ENCODE measurements around the gene MAN2B2. TPM values are rescaled to one million over a fixed set of nuclear protein-coding genes. Genes with fewer than 3 reads are reported as not detected.

MAN2B2 gene
- total RNA-seq, 1 experiment from 2014 or later = 34.4 TPM

DNA sequence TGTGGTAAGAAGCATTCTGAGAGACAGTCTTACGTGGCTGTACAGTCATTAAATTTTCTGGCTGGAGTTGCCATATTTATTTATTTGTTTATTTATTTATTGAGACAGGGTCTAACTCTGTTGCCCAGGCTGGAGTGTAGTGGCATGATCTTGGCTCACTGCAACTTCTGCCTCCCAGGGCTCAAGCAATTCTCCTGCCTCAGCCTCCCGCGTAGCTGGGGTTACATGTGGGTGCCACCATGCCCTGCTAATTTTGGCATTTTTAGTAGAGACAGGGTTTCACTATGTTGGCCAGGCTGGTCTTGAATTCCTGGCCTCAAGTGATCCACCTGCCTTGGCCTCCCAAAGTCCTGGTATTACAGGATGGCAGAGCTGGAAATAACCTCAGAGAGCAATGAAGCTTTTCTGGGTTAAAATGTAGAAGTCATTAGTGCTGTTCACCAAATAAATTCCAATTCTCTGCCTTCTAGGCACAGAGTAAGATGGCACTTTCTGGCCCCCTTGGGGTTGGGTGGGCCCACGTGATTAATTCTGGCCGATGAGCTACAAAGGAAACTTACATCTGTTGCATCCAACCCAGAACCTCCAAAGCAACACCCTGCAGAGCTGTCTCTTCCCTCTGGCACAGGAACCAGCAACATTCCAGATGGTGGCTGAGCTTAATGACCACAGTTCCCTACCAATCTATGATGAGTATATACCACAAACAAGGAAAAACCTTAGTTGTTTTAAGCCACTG is 70.0 kb downstream of the MAN2B2 start:
- ChIA-PET CTCF (no interaction called here), POLR2A (no interaction called here)
- ATAC-seq (no peak), DNase-seq (ENCODE audit: low read depth, low spot score) (no peak)
- H3K27me3 ChIP-seq (ENCODE audit: control insufficient read depth, insufficient read depth, low read length) = no peaks in the 10 kb centered on the region
- H3K36me3 ChIP-seq (ENCODE audit: control insufficient read depth, insufficient read depth, low read length) = peaks cover 19% of the 10 kb centered on the region
- no peaks in the 10 kb centered on the region for H3K9me3 ChIP-seq (ENCODE audit: control insufficient read depth, insufficient read depth, low read depth, low read length)
- no peak overlapping the region for H3K27ac ChIP-seq (ENCODE audit: low read length)
- in situ Hi-C loops (cut with HindIII; ENCODE audit: low pct_unique_long_range_greater_than_20kb, low sequenced_read_pairs) (no loop called here), intact Hi-C loops (cut with micrococcal nuclease; ENCODE audit: unreplicated experiment) (no loop called here)
- H3K4me3 ChIP-seq (ENCODE audit: low read depth in 2 of 2, low read length in 2 of 2) = no peak overlapping the region
- TF ChIP-seq, protein P1, sequence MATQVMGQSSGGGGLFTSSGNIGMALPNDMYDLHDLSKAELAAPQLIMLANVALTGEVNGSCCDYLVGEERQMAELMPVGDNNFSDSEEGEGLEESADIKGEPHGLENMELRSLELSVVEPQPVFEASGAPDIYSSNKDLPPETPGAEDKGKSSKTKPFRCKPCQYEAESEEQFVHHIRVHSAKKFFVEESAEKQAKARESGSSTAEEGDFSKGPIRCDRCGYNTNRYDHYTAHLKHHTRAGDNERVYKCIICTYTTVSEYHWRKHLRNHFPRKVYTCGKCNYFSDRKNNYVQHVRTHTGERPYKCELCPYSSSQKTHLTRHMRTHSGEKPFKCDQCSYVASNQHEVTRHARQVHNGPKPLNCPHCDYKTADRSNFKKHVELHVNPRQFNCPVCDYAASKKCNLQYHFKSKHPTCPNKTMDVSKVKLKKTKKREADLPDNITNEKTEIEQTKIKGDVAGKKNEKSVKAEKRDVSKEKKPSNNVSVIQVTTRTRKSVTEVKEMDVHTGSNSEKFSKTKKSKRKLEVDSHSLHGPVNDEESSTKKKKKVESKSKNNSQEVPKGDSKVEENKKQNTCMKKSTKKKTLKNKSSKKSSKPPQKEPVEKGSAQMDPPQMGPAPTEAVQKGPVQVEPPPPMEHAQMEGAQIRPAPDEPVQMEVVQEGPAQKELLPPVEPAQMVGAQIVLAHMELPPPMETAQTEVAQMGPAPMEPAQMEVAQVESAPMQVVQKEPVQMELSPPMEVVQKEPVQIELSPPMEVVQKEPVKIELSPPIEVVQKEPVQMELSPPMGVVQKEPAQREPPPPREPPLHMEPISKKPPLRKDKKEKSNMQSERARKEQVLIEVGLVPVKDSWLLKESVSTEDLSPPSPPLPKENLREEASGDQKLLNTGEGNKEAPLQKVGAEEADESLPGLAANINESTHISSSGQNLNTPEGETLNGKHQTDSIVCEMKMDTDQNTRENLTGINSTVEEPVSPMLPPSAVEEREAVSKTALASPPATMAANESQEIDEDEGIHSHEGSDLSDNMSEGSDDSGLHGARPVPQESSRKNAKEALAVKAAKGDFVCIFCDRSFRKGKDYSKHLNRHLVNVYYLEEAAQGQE (IDR thresholded peaks at IDR 0.05; ENCODE audit: insufficient read depth in 1 of 2, low read depth in 2 of 2, low read length in 1 of 2) = no peak
- TF ChIP-seq TCF7L2 (IDR thresholded peaks at IDR 0.05; ENCODE audit: low read depth, low read length) = no peak
- TF ChIP-seq SIN3A (IDR thresholded peaks at IDR 0.05; ENCODE audit: borderline replicate concordance, insufficient read depth, low read depth, low read length) = no peak
- TF ChIP-seq, protein P2, sequence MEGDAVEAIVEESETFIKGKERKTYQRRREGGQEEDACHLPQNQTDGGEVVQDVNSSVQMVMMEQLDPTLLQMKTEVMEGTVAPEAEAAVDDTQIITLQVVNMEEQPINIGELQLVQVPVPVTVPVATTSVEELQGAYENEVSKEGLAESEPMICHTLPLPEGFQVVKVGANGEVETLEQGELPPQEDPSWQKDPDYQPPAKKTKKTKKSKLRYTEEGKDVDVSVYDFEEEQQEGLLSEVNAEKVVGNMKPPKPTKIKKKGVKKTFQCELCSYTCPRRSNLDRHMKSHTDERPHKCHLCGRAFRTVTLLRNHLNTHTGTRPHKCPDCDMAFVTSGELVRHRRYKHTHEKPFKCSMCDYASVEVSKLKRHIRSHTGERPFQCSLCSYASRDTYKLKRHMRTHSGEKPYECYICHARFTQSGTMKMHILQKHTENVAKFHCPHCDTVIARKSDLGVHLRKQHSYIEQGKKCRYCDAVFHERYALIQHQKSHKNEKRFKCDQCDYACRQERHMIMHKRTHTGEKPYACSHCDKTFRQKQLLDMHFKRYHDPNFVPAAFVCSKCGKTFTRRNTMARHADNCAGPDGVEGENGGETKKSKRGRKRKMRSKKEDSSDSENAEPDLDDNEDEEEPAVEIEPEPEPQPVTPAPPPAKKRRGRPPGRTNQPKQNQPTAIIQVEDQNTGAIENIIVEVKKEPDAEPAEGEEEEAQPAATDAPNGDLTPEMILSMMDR (IDR thresholded peaks at IDR 0.05) = no peak
- TF ChIP-seq POLR2AphosphoS5 (IDR thresholded peaks at IDR 0.05; ENCODE audit: low read depth, low read length) = no peak
- no TSS peak for BruUV-seq (replicated peaks)
- H3K4me1 ChIP-seq (ENCODE audit: control insufficient read depth, insufficient read depth, low read length) = peaks cover 7% of the 10 kb centered on the region

DNA sequence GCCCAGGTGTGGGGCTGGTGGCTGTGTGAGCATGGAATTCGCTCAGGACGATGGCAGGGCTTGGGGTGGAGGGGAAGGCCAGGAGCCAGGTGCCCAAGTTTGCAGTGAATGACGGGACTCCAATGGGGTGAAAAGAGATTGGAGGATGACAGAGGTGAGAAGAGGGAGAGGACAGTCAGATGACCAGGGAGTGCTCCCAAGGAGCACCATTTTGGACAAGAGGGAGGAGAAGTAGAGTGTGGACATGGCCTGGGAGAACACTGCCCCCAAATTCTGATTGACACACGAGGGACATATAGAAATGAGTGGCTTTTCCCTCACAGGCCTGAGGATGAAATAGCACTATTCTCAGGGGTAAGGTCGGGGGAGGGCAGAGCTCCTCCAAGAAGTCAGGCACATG is 72.2 kb downstream of the MAN2B2 start:
- intact Hi-C loops (cut with micrococcal nuclease; ENCODE audit: unreplicated experiment) = no loop called here
- no TSS peak for BruUV-seq (replicated peaks)
- TF ChIP-seq TCF7L2 (IDR thresholded peaks at IDR 0.05; ENCODE audit: low read depth, low read length) (no peak), SIN3A (IDR thresholded peaks at IDR 0.05; ENCODE audit: borderline replicate concordance, insufficient read depth, low read depth, low read length) (no peak), POLR2AphosphoS5 (IDR thresholded peaks at IDR 0.05; ENCODE audit: low read depth, low read length) (no peak)
- TF ChIP-seq, protein P1 (IDR thresholded peaks at IDR 0.05; ENCODE audit: insufficient read depth in 1 of 2, low read depth in 2 of 2, low read length in 1 of 2) = no peak
- TF ChIP-seq, protein P2 (IDR thresholded peaks at IDR 0.05) = no peak

More for the DNA sequence above, 72.2 kb downstream of the MAN2B2 start:
- DNase-seq (ENCODE audit: low read depth, low spot score) (no peak), ATAC-seq (no peak)
- Histone ChIP-seq H3K36me3 (ENCODE audit: control insufficient read depth, insufficient read depth, low read length) (peaks cover 6% of the 10 kb centered on the region; the same call in 1 of the 2 replicates), H3K27me3 (ENCODE audit: control insufficient read depth, insufficient read depth, low read length) (no peaks in the 10 kb centered on the region), H3K27ac (ENCODE audit: low read length) (no peak overlapping the region), H3K9me3 (ENCODE audit: control insufficient read depth, insufficient read depth, low read depth, low read length) (no peaks in the 10 kb centered on the region), H3K4me1 (ENCODE audit: control insufficient read depth, insufficient read depth, low read length) (peaks cover 6% of the 10 kb centered on the region), H3K4me3 (ENCODE audit: low read depth in 2 of 2, low read length in 2 of 2) (no peak overlapping the region)
- in situ Hi-C loops (cut with HindIII; ENCODE audit: low pct_unique_long_range_greater_than_20kb, low sequenced_read_pairs) = no loop called here
- CTCF ChIA-PET = no interaction called here
- POLR2A ChIA-PET = no interaction called here

Data from Panc1 (cell line).